OCI-LY1 (cell line): ENCODE measurements around the gene TRAPPC3.

Experiments used
- CTCF ChIP-seq: fragments of 200-600 bp; sonication (generic), shearing (Covaris generic); IDR thresholded peaks from 2 replicates; pipeline ENCODE4 v1.5.1; 2017; ENCODE audit warnings: mild to moderate bottlenecking, antibody characterized with exemption, low read length, moderate library complexity, mixed read lengths
- EZH2 ChIP-seq: fragments of 200-600 bp; sonication (generic), shearing (Covaris generic); IDR thresholded peaks from 2 replicates; pipeline ENCODE4 v1.8.0; 2017; ENCODE audit warnings: borderline replicate concordance, mixed run types, mild to moderate bottlenecking, antibody characterized with exemption, low read length, moderate library complexity, mixed read lengths

GRCh38 chr1:36153476-36153875, 4.2 kb upstream of the TRAPPC3 start:
- TF ChIP-seq CTCF, result no peak
- TF ChIP-seq EZH2, result no peak
